NT2/D1 (cell line): ENCODE measurements around the gene FBXO22.
"Not testable (repeated sequence)": the region's sequence is repeated elsewhere in the genome, so short reads cannot be mapped to it uniquely, and the experiment has no call there.

Source experiments
- SUZ12 ChIP-seq: IDR thresholded peaks from 2 replicates; pipeline ENCODE4 v1.6.1; 2011; ENCODE audit not compliant: insufficient read length, insufficient read depth; ENCODE audit errors: extremely low read depth
- ZNF274 ChIP-seq: IDR thresholded peaks from 2 replicates; pipeline ENCODE4 v1.6.1; 2011; ENCODE audit warnings: mild to moderate bottlenecking, low read depth, low read length

GRCh38 chr15:75910355-75910754 is 6.7 kb downstream of the FBXO22 start:
- not testable (repeated sequence) for TF ChIP-seq SUZ12, ZNF274
